Neutrophil (primary cell): ENCODE measurements around the gene THRB.

Experiments
- H3K27ac ChIP-seq: fragments of 200-600 bp; sonication (generic); 2 replicates; pipeline ENCODE4 v1.5.1; 2016; ENCODE audit warnings: mild to moderate bottlenecking, moderate library complexity
- H3K27me3 ChIP-seq: fragments of 200-600 bp; sonication (generic); 2 replicates; pipeline ENCODE4 v1.6.0; 2016; ENCODE audit warnings: mild to moderate bottlenecking
- H3K36me3 ChIP-seq: fragments of 200-600 bp; sonication (generic); 2 replicates; pipeline ENCODE4 v1.5.1; 2017
- H3K4me1 ChIP-seq, 2 experiments: fragments of 200-600 bp in 1 of 2; sonication (generic) in 1 of 2; 1 replicate in 1 of 2; 2 replicates in 1 of 2; pipeline versions ENCODE4 v1.5.1 to v1.6.1; 2013 to 2016; ENCODE audit warnings: low read depth in 1 of 2, low read length in 1 of 2, mild to moderate bottlenecking in 1 of 2, moderate library complexity in 1 of 2; ENCODE audit not compliant: control insufficient read depth in 1 of 2, insufficient read depth in 1 of 2
- H3K4me3 ChIP-seq, 2 experiments: fragments of 200-600 bp in 1 of 2; sonication (generic) in 1 of 2; 1 replicate in 1 of 2; 2 replicates in 1 of 2; pipeline ENCODE4 v1.5.1; 2013 to 2016; ENCODE audit warnings: low read depth in 1 of 2, low read length in 1 of 2, mild to moderate bottlenecking in 1 of 2, moderate library complexity in 1 of 2
- H3K9me3 ChIP-seq: fragments of 200-600 bp; sonication (generic); 2 replicates; pipeline ENCODE4 v1.5.1; 2016
- TF ChIP-seq, protein P1 (sequence below): fragments of 200-600 bp; sonication (generic); IDR thresholded peaks from 2 replicates; pipeline ENCODE4 v1.5.1; 2016; ENCODE audit warnings: antibody characterized with exemption

THRB gene

DNA sequence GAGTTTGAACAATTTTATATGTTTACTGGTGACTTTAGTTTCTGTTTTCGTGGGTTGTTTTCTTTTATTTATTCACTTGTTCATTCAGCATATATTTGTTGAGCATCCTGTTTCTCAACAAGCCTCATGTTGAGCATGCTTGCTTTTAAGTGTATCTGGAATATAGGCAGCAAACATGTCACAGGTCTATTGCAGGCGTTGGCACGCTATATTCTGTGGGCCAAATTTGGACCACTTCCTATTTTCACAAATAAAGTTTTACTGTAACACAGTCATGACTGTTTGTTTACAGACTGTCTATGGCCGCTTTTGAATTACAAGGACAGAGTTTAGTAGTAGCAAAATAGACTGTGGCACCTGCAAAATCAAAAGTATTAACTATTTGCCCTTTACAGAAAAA, 89.6 kb downstream of the THRB start:
- Histone ChIP-seq H3K4me1 (no peaks in the 10 kb centered on the region), H3K27ac (no peak overlapping the region), H3K4me3 (no peak overlapping the region), H3K27me3 (no peaks in the 10 kb centered on the region), H3K9me3 (no peaks in the 10 kb centered on the region), H3K36me3 (no peaks in the 10 kb centered on the region)
- TF ChIP-seq, protein P1, sequence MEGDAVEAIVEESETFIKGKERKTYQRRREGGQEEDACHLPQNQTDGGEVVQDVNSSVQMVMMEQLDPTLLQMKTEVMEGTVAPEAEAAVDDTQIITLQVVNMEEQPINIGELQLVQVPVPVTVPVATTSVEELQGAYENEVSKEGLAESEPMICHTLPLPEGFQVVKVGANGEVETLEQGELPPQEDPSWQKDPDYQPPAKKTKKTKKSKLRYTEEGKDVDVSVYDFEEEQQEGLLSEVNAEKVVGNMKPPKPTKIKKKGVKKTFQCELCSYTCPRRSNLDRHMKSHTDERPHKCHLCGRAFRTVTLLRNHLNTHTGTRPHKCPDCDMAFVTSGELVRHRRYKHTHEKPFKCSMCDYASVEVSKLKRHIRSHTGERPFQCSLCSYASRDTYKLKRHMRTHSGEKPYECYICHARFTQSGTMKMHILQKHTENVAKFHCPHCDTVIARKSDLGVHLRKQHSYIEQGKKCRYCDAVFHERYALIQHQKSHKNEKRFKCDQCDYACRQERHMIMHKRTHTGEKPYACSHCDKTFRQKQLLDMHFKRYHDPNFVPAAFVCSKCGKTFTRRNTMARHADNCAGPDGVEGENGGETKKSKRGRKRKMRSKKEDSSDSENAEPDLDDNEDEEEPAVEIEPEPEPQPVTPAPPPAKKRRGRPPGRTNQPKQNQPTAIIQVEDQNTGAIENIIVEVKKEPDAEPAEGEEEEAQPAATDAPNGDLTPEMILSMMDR = no peak

DNA sequence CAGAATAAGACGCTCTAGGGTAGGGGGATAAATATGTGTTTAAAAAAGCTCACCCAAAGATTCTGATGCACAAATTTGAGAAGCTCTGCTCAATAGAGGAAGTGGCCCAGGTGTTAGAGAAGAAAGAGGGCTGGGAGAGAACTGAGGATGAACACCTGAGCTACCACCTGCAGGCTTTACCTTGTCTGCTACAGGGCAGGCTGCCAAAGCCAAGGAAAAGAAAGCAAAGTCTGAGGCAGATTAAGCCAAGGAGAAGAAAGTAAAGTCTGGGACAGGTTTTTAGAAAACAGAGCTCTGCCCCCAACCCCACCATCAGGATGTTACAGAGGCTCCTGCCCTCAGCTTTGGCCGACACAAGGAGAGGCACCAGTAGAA, 92.9 kb downstream of the THRB start:
- TF ChIP-seq, protein P1 = no peak
- no peaks in the 10 kb centered on the region for H3K36me3 ChIP-seq
- no peak overlapping the region for H3K4me3 ChIP-seq
- H3K4me1 ChIP-seq = no peaks in the 10 kb centered on the region
- no peaks in the 10 kb centered on the region for H3K27me3 ChIP-seq
- H3K27ac ChIP-seq = no peak overlapping the region
- H3K9me3 ChIP-seq = no peaks in the 10 kb centered on the region

DNA sequence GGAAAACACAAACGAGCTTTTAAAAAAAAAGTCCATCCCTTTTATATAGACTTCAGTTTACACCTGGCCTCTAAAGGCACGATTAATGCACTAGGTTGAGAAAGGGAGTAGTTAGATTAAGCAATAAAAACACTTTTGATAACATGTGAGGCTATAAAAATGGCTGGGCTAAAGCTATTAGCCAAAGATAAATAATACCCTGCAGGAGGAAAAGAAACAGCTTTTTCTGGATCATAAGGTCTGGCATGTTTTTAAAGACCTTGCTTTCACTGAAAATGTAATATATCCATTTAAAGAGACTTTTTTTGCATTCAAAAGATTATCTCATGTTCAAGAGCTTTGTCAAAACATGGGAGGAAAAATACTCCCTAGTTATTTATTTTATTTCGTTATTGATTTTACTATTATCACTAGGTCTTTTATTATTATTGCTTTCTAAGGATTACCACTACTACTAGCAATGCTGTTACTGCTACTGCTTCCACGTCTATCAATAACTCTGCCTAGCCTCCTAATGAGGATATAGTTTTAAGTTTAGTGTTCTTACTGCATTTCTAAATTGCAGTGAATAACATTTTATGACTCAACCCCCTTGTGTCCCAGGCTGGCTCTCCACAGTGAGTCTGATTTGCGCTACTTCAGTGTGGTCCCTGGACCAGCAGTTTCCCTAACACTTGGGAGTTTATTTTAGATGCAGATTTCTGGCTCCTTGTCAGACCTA, 93.4 kb downstream of the THRB start:
- Histone ChIP-seq H3K36me3 (no peaks in the 10 kb centered on the region), H3K27me3 (no peaks in the 10 kb centered on the region), H3K4me1 (no peaks in the 10 kb centered on the region), H3K27ac (no peak overlapping the region), H3K4me3 (no peak overlapping the region), H3K9me3 (no peaks in the 10 kb centered on the region)
- TF ChIP-seq, protein P1 = no peak

DNA sequence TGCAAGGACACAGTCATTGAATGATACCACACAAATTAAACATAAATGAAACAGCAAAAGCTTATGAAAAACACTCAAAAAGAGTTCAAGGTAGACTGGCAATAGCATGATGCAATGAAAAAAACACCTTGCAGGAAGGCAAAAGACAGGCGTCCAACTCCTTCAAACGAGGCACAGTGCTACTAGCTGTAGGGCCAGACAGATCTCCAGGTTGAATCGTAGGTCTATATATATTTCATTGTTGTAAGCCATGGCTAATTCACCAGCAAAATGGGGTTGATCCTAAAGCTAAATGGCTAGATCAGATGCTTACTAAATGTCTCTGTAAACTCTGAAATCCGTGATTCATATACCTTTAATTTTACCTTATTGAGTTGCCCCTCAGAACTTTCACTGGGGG, 94.2 kb downstream of the THRB start:
- Histone ChIP-seq H3K27me3 (no peaks in the 10 kb centered on the region), H3K4me3 (no peak overlapping the region), H3K27ac (no peak overlapping the region), H3K36me3 (no peaks in the 10 kb centered on the region), H3K4me1 (no peaks in the 10 kb centered on the region), H3K9me3 (no peaks in the 10 kb centered on the region)
- TF ChIP-seq, protein P1 = no peak

DNA sequence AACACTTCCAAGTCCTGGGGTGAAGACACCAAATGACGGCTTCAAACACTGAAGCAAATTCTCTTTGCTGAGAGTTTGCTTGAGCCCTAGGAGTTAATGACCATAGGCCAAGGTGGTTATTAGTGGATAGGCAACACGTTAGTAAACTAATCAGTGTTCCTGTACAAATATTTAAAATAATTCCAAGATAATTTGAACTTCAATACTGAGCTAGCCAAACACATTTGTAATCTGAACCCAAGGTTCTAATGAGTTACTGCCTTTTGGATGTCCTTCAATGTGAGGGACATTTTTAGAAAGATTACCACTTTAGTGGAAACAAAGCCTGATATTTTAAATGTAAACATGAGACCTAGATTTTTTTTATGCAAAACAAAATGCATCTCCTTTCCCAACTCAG, 94.6 kb downstream of the THRB start:
- Histone ChIP-seq H3K27ac (no peak overlapping the region), H3K4me3 (no peak overlapping the region), H3K36me3 (no peaks in the 10 kb centered on the region), H3K27me3 (no peaks in the 10 kb centered on the region), H3K9me3 (no peaks in the 10 kb centered on the region), H3K4me1 (no peaks in the 10 kb centered on the region)
- TF ChIP-seq, protein P1 = no peak
